Panc1 (cell line): ENCODE results near the gene SEZ6L.

Source experiments
- TCF7L2 ChIP-seq: IDR thresholded peaks from 2 replicates; pipeline ENCODE4 v1.6.1; 2011; ENCODE audit warnings: mild to moderate bottlenecking, low read depth, low read length, inconsistent platforms
- TF ChIP-seq, protein P1 (sequence below): fragments of 450-650 bp; IDR thresholded peaks from 2 replicates; pipeline ENCODE4 v1.5.1; 2017; ENCODE audit warnings: mild to moderate bottlenecking

DNA sequence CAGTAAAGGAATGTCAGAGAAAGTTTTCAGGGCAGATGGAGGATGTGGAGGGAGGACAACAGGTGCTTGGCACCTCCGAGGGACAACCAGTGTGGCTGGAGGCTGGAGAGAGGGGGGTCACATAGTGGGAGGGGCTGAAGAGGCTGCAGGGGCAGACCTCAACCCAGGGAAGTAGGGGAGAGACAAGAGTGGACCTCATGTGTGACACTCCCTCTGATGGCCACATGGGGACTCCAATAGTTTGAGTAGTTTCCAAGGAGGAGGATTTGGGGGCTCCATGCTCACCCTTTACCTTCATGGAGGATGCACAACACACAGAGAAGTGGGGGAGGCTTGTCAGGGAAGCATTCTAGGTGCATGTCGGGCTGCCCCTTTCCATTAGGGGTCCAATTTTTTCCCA lies 224.7 kb downstream of the SEZ6L start:
- TF ChIP-seq, protein P1, sequence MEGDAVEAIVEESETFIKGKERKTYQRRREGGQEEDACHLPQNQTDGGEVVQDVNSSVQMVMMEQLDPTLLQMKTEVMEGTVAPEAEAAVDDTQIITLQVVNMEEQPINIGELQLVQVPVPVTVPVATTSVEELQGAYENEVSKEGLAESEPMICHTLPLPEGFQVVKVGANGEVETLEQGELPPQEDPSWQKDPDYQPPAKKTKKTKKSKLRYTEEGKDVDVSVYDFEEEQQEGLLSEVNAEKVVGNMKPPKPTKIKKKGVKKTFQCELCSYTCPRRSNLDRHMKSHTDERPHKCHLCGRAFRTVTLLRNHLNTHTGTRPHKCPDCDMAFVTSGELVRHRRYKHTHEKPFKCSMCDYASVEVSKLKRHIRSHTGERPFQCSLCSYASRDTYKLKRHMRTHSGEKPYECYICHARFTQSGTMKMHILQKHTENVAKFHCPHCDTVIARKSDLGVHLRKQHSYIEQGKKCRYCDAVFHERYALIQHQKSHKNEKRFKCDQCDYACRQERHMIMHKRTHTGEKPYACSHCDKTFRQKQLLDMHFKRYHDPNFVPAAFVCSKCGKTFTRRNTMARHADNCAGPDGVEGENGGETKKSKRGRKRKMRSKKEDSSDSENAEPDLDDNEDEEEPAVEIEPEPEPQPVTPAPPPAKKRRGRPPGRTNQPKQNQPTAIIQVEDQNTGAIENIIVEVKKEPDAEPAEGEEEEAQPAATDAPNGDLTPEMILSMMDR, result no peak
- TF ChIP-seq TCF7L2, result no peak
